ENCODE results near the gene ZNF398. TPM values are rescaled to one million over a fixed set of nuclear protein-coding genes. Genes with fewer than 3 reads are reported as not detected.

Gene ZNF398
- total and polyA plus RNA-seq, 9 of the 15 experiments (the other 6 are each of a cell fraction or from before 2014, with no cell fraction given), result 4.0 to 18.6 (median 10.4) TPM

GRCh38 chr7:149216402-149216801 is 69.1 kb downstream of the ZNF398 start (continued):
- TF ChIP-seq MXD1 (CRISPR knock-in tag; IDR thresholded peaks at IDR 0.05; ENCODE audit: borderline replicate concordance, poor library complexity, severe bottlenecking) (no peak), NFE2 (IDR thresholded peaks at IDR 0.05; ENCODE audit: low read depth) (peak; percentile 43), SLC30A9 (CRISPR knock-in tag; IDR thresholded peaks at IDR 0.05) (no peak), LEF1 (IDR thresholded peaks at IDR 0.05) (peak; percentile 68; the same call in 1 of the 2 replicates), TEAD4 (IDR thresholded peaks at IDR 0.05; ENCODE audit: low read length) (0 out of 2 replicates have a peak, but pooled peaks have one; percentile 14), TEAD4 (CRISPR knock-in tag; IDR thresholded peaks at IDR 0.05; ENCODE audit: borderline replicate concordance) (no peak), TCF7 (IDR thresholded peaks at IDR 0.05; ENCODE audit: borderline replicate concordance) (peak; percentile 87)

GRCh38 chr7:149217570-149217969 is 70.3 kb downstream of the ZNF398 start:
- 0 out of 4 replicates have a peak overlapping the region, but pooled peaks of 1 of the 2 experiments have one; percentile 46 for H3K9ac ChIP-seq (ENCODE audit: insufficient read depth in 1 of 2, low read depth in 2 of 2, low read length in 2 of 2)
- peaks cover 0 to 12% of the 10 kb centered on the region in 2 experiments; a peak in 2 of 5 replicates for H3K4me1 ChIP-seq (replicated peaks in 1 of 2; ENCODE audit: control insufficient read depth in 2 of 2, insufficient read depth in 2 of 2, low read length in 2 of 2)
- CTCF ChIA-PET (ENCODE audit: low intra/inter-chr PET ratio), result no interaction called here
- H3K27me3 ChIP-seq (ENCODE audit: control insufficient read depth in 2 of 2, insufficient read depth in 2 of 2, low read length in 2 of 2), result no peaks in the 10 kb centered on the region
- intact Hi-C loops (cut with micrococcal nuclease) (no loop called here), in situ Hi-C loops (cut with MboI) (no loop called here)
- H3K79me2 ChIP-seq (ENCODE audit: control insufficient read depth, insufficient read depth, low read length), result no peaks in the 10 kb centered on the region
- H3K4me2 ChIP-seq (ENCODE audit: insufficient read depth, low read length), result no peak overlapping the region
- no peaks in the 10 kb centered on the region for H3K9me1 ChIP-seq (ENCODE audit: control insufficient read depth, insufficient read depth, low read length)
- H2AFZ ChIP-seq (ENCODE audit: low read depth, low read length), result no peak overlapping the region
- ATAC-seq (no peak), FAIRE-seq (no peak), DNase-seq (ENCODE audit: extremely low read depth in 1 of 4, low spot score in 3 of 4) (no peak)
- no TSS peak for BruUV-seq (replicated peaks)
- 98% methylated on average over 6 of the region's 6 CpGs for WGBS (ENCODE audit: insufficient coverage, low coverage, missing lambda C conversion rate)
- no peak overlapping the region for H3K4me3 ChIP-seq
- H3K9me3 ChIP-seq (replicated peaks; ENCODE audit: control insufficient read depth, insufficient read depth, low read depth, low read length), result no peaks in the 10 kb centered on the region
- H4K20me1 ChIP-seq (replicated peaks; ENCODE audit: control insufficient read depth, insufficient read depth, low read length), result no peaks in the 10 kb centered on the region
- TF ChIP-seq CREB1 (IDR thresholded peaks at IDR 0.05) (no peak), CREB1 (CRISPR knock-in tag; IDR thresholded peaks at IDR 0.05) (no peak), POLR2A (conservative IDR thresholded peaks at IDR 0.05) (0 out of 2 replicates have a peak, but pooled peaks have one; percentile 37)
- H3K27ac ChIP-seq (ENCODE audit: extremely low read depth, low read depth, low read length), result no peak overlapping the region
- H3K36me3 ChIP-seq (ENCODE audit: control insufficient read depth, insufficient read depth, low read length), result peaks cover 93% of the 10 kb centered on the region
- POLR2A ChIA-PET, result no interaction called here

Measured in K562 (cell line).